CD4-positive, alpha-beta T cell treated with Interleukin-21 for 1 hour (primary cell): ENCODE measurements around the gene HS3ST2.
"Not testable (repeated sequence)": the region's sequence is repeated elsewhere in the genome, so short reads cannot be mapped to it uniquely, and the experiment has no call there.

Source experiments
- DNase-seq: peaks from one replicate; pipeline ENCODE4 v3.0.0-alpha.2; 2020

Gene HS3ST2

GRCh38 chr16:22938647-22939046 lies 124.7 kb downstream of the HS3ST2 start:
- no peak for DNase-seq

GRCh38 chr16:22939744-22940363 lies 125.9 kb downstream of the HS3ST2 start:
- not testable (repeated sequence) for DNase-seq

GRCh38 chr16:22941970-22942501 lies 128.1 kb downstream of the HS3ST2 start:
- no peak for DNase-seq

GRCh38 chr16:22942811-22943210 lies 128.8 kb downstream of the HS3ST2 start:
- no peak for DNase-seq

- no peak for DNase-seq
Measured at GRCh38 chr16:22945361-22945760, 131.4 kb downstream of the HS3ST2 start.

GRCh38 chr16:22946433-22946832 lies 132.5 kb downstream of the HS3ST2 start:
- no peak for DNase-seq

GRCh38 chr16:22948058-22948602 lies 134.2 kb downstream of the HS3ST2 start:
- no peak for DNase-seq

GRCh38 chr16:22948603-22949368 lies 134.8 kb downstream of the HS3ST2 start:
- DNase-seq: peak; percentile 40

- no peak for DNase-seq
Measured at GRCh38 chr16:22955461-22956070, 141.6 kb downstream of the HS3ST2 start.

GRCh38 chr16:22961206-22961605 lies 147.2 kb downstream of the HS3ST2 start:
- no peak for DNase-seq

GRCh38 chr16:22962905-22963304 lies 148.9 kb downstream of the HS3ST2 start:
- no peak for DNase-seq
